T-helper 1 cell treated with Interleukin-12 subunit alpha and Interleukin-12 subunit beta and Interleukin-4 antibody, amounts not matched to agents 30 ng/mL and 1 ng/mL, for 36 hours (primary cell): Measurements from ENCODE around the gene SORCS2. TPM values are rescaled to one million over a fixed set of nuclear protein-coding genes. Genes with fewer than 3 reads are reported as not detected.

Experiments used
- intact Hi-C: fragments of 100-400 bp; cut with micrococcal nuclease; formaldehyde crosslinking; loops from one replicate; pipeline ENCODE4 v1.15.1; 2024
- total RNA-seq: library from RNA; stranded (reverse); gene quantifications from 2 replicates; pipeline ENCODE4 v1.2.3, GENCODE V29; 2022

SORCS2 gene
- total RNA-seq, 1 donor from 2014 or later, result not detected

DNA sequence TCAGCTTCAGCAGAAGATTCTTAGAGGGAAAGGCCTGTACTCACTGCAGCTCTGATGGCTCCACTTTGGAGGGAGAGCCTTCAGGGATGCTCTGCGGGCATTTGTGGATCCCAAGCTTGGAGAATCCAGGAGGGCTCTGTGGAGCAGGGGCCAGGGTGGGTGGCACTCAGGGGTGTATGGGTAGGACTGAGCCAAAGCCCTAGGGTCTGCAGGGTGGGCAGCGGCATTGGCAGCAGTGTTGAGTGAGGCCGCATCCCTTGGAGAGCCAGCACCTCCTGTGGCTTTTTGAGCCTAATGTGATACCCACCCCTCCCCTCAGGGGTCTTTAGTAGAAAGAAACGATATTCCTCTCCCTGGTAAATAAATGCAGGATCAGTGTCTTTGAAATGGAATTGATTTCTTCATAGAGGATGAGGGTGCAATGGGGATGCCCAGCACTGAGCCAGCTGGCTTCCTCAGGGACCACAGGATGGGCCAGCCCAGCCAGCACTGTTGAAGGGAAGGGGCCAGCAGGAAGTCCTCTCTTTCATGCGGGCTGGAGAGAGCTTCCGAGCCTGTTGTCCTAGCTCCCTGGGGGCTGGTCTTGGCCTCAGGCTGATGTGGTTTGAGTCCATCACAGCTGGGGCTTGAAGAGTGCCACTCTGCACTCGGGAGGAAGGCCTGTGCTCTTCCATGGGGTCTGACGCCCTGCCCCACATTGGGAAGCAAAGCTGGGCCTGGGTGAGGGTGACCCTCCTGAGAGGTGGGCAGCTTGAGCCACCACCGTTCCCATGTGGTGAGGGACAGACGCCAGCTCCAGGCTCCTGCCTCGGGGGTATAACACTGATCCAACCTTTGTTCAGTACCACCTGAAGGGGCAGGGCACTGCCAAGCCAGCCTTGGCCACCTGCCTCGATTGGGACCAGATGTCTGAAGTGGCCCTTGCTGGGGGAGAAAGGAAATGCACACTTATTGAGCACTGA is 192.9 kb downstream of the SORCS2 start:
- intact Hi-C loops, result no loop called here

- intact Hi-C loops, result no loop called here
Measured at GRCh38 chr4:7387925-7388324, 195.6 kb downstream of the SORCS2 start.

- intact Hi-C loops, result no loop called here
Measured at GRCh38 chr4:7388627-7389026, 196.3 kb downstream of the SORCS2 start.

- intact Hi-C loops, result no loop called here
Measured at GRCh38 chr4:7389101-7389701, 196.9 kb downstream of the SORCS2 start.

- intact Hi-C loops, result no loop called here
Measured at GRCh38 chr4:7389719-7390118, 197.4 kb downstream of the SORCS2 start.

GRCh38 chr4:7390336-7390735 is 198.0 kb downstream of the SORCS2 start:
- intact Hi-C loops, result no loop called here

GRCh38 chr4:7390906-7391636 is 198.7 kb downstream of the SORCS2 start:
- intact Hi-C loops, result no loop called here

- intact Hi-C loops, result no loop called here
Measured at GRCh38 chr4:7391637-7392437, 199.5 kb downstream of the SORCS2 start.

- intact Hi-C loops, result no loop called here
Measured at GRCh38 chr4:7392438-7393421, 200.4 kb downstream of the SORCS2 start.

- intact Hi-C loops, result no loop called here
Measured at GRCh38 chr4:7393601-7394575, 201.6 kb downstream of the SORCS2 start.

GRCh38 chr4:7394681-7395451 is 202.5 kb downstream of the SORCS2 start:
- intact Hi-C loops, result no loop called here

- intact Hi-C loops, result no loop called here
Measured at GRCh38 chr4:7395645-7396044, 203.3 kb downstream of the SORCS2 start.

- intact Hi-C loops, result no loop called here
Measured at GRCh38 chr4:7396186-7396910, 204.0 kb downstream of the SORCS2 start.

DNA sequence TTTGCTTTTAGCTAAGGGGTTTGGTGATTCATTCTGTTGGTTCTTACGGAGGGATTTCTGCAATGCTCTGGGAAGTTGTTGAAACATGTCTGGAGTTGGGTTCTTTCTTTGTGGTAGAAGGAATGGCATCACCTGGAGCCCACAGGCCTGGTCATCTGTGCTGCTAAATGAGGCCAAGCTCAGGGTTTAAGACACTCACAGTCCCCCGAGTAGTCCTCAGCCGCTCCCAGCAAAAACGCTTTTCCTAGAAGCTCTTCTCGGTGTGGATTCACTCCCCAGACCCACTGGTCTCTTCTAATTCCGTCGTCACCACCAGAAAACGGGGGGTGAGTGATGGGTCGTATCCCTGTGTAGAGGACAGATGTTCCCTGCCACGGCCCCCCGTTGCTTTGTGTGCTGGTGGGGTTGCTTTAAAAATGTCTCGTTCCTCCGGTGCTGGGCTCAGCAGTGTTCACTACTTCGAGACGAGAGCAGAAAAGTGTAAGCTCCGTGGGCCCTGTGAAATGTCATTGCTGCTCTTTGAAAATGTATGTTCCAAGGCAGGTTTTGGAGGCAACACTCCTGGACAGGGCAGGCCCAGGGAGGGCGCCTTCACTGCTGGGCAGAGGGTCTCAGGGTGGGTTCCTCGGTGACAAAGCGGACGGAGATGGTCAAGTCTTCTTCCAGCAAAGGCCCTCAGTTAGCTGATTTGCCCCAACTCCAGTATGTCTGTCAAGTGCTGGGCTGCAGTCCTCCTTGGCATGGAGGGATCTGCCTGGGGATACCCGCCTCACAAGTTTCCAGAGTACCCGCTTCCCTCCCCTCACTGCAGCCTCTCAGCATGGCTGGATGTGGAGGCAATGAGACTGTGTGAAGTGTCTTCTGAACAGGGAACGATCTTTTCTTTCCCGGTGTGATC is 205.1 kb downstream of the SORCS2 start:
- intact Hi-C loops, result no loop called here

DNA sequence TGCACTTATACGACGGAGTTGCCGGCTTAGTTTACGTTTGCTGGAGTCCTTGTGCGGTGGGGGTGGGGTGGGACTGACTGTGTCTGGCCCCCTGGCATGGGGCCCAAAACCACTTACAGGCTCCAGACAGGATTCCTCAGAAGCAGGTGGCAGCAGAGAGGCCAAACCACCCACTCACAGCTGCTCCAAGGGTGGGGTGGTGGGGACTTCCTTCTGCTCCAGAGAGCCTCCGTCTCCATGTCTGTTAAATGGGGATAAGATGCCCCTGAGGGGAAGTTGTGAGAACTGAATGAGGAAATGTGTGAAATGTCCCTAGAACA is 205.7 kb downstream of the SORCS2 start:
- intact Hi-C loops, result no loop called here

- intact Hi-C loops, result no loop called here
Measured at GRCh38 chr4:7398788-7399439, 206.6 kb downstream of the SORCS2 start.
